SKM-1 (cell line): ENCODE results near the gene CDH4.

Source experiments
- DNase-seq: peaks from one replicate; lab custom pipeline; 2025; ENCODE audit not compliant: unreplicated experiment; lab: John Stamatoyannopoulos, UW

CDH4 gene

DNA sequence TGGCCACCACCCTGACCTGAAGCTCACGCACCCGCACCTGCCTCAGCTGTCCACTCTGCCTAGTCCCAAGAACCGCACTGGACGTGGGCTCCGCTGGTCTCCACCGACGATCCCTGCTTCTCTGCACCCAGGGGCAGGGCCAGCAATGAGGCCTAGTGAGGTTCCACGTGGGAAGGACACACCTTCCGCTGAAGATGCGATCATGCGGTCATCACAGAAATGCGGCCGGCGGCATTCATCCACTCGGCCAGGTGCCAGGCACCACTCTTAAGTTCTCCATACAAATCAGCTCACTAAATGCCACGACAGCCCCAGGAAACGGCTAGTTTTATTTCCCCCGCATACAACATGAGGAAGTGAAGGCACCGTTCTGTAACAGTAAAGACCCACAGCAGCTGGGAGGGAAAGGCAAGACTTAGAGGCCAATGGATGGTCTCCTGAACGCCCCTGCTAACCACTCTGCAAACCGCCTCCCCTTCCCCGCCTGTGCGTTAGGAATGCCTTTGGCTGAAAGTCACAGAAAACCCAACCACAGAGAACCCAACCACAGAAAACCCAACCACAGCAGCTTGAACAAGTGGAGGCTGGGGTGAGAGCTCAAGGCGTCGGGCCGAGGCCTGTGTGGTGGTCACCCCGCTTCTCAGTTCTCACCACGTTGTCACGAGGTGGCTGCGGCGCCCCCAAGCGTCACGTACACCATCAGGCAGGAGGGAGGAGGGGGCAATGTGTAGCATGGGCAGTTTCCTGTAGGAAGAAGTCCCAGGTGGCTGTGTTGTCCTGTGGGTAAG is 609.2 kb downstream of the CDH4 start:
- no peak for DNase-seq

DNA sequence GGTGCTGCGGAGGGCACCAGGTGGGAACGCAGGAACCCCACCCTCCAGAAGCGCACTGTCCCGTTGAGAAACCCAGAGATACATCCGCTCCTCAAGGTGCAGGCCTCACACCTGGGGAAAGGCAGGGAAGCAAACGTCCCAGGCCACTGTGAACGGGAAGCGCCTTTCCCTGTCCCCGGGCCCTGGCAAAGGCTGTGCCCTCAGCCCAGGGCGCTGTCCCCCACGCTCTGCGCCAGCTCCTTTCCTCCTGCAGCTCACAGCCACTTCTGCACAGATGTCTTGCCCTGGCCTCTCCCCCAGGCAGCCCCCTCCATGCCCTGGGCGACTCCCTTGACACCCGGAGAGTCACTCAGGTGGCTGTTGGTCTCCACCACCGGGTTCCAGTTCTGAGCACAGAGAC is 609.8 kb downstream of the CDH4 start:
- no peak for DNase-seq

DNA sequence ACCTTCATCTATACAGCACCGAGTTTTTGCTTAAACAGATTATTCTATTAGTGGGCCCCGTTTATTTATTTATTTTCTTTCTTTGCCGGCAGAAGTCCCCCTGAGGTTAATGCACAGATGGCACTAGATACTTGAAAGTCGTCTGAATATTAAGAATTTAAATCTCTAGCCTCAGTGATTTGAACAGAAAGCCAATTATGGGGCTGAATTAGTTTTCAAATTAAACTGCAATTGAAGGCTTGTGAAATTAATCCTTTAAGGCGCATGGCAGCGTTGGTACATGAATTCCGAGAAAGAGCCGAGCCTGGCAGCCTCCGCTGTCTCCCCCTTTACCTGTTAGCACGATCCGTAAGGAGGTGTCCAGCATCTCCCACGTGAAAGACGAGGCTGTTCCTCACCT is 610.8 kb downstream of the CDH4 start:
- no peak for DNase-seq

DNA sequence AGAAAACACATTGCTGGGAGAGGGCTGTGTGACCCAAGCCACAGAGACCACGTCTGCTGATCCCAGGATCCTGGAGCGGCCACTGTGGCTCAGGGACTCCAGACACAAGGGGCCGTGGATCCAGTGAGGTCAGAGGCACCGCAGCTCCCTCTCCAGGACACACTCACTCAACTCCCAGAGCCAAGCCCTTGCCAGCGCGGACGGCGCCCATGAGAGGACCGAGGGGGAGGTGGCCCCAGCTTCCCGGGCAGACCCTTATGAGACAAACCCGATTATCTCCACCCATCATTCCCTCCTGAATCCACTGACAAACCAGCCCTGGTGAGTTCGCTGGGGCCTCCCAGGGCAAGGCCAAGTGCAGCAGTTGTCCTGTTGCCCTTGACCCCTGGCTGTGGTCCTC is 612.4 kb downstream of the CDH4 start:
- DNase-seq, result no peak

DNA sequence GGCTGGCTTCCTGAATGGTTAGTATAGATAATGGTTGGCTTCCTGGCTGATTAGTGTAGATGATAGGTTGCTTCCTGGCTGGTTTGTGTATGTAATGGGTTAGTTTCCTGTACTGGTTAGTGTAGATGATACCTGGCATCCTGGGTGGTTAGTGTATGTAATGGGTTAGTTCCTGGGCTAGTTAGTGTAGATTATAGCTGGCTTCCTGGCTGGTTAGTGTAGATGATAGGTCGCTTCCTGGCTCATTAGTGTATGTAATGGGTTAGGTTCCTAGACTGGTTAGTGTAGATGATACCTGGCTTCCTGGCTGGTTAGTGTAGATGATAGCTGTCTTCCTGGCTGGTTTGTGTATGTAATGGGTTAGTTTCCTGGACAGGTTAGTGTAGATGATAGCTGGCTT is 613.3 kb downstream of the CDH4 start:
- no peak for DNase-seq

DNA sequence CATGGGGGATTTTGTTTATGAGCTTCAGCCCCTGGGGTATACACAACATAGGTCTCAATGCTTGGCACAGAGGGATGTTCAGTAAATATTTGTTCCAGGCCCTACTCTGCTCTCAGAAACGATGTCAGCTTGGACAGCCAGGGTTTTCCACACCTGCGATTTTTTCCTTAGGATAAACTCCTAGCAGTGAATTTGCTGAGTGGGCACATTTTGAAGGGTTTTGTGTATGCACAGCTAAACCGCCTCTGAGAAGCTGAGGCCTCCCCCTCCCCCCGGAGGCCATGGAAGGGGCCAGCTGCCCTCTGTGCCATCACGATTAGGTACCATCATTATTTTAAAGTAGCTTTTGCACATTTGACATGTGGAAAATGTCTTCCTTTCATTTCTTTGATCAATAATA is 614.1 kb downstream of the CDH4 start:
- DNase-seq, result no peak

DNA sequence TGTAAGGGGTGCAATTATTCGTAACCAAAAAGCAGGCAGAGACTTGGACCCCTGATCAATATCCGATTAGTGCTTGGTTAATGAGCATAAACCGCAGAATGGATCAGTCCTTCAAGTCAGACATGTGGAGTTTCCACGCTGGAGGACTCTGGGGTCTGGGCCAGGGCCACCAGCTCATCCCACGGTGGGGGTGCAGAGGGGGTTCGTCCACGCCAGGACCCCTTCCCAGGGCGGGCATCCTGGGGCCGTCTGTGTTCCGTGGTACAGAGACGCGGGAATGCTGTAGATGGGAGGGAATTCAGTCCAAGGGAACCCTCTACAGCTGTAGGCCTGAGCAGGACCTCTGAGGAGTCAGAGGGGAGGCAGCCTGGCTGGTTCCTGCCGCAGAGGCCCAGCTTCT is 615.9 kb downstream of the CDH4 start:
- no peak for DNase-seq

DNA sequence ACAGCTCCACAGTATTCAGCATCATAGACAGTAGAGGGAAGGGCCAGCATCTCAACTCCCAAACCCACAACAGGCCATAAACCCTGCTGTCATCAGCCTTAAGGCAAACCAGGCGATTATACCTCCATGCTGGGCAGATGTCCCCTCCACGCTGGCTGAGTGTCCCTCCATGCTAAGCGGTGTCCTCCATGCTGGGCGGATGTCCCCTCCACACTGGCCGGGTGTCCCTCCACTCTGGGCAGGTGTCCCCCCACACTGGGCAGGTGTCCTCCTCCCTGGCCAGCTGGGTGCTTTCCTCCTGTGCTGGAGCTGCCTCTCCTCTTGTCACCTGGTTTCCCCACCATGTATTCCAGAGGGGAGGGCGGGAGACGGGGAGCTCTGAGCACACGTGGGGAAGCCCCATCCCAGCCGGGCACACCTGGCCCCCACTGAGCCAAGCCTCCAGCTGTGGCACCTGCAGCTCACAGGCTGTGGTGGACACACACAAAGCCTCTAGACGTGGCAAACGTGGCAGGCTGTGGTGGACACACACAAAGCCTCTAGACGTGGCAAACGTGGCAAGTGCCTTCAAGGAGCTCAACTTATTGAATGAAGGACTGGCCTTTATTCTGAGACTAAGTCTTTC is 616.5 kb downstream of the CDH4 start:
- no peak for DNase-seq

DNA sequence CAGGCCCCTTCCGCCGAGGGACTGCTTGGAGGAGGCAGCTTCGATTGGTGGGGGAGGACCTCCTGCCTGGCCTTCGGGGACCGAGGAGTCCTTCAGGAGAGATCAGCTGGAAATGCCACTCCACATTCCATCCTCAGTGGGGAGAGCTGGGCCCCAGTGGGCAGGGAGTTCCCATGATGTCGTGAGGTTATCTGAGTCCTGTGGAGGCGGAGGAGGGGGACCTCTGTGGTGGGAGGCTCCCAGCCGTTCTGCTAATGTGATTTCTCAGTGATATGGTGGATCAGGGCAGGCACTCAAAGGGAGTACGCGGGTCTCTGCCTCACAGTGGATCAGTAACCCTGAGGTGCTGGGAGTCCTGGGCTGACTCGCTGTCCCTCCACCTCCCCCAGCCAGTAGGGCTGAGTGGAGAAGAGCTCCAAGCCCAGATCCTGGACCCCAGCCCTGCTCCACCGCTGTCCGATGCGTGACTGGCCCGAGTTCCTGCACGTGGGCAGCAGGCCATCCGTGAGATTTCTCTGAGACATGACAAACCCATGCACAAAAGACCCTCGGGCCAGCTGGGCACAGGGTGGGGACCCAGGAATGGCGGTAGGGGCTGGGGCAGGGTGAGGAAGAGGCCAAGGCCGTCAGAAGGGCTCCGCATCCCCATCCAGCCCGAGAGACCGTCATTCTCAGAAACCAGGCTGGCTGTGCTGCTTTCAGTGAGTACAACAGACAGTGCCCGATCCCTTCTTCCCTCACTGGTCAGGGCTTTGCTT is 617.9 kb downstream of the CDH4 start:
- DNase-seq, result no peak

DNA sequence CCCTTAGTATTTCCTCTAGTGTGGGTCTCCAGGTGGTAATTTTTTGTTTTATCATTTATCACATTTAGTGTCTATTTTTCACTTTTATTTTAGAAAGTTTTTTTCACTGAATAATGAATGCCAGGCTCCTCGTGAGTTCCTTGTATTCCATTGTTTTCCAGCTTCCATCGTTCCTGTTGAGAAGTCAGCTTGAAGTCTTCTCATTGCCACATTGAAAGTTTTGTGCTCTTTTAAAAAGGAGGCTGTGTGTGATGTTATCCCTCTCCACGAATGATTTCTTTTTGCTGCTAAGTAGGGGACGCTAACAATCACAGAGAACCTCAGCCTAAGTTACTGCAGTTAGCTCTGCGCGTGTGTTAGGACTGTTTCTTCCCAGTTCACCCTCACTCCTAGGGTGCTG is 619.1 kb downstream of the CDH4 start:
- DNase-seq, result no peak

DNA sequence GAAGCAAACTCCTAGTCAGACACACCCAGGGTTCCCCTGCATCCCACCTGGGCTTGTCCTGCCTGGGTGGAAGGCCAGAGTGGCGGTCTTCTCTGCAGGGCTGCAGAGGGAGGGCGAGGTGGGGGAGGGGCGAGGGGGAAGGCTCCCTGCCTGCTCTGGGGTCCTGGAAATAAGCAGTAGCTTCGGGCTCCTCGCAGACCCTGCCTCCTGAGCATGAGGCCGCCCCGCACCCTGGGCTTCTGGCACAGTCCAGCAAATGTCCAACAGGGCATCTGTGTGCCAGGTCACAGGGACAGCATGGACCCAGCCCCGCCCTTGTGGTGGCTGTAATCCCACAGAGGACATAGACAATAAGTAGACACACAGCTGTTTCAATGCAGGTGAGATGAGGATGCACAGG is 619.9 kb downstream of the CDH4 start:
- DNase-seq, result no peak

DNA sequence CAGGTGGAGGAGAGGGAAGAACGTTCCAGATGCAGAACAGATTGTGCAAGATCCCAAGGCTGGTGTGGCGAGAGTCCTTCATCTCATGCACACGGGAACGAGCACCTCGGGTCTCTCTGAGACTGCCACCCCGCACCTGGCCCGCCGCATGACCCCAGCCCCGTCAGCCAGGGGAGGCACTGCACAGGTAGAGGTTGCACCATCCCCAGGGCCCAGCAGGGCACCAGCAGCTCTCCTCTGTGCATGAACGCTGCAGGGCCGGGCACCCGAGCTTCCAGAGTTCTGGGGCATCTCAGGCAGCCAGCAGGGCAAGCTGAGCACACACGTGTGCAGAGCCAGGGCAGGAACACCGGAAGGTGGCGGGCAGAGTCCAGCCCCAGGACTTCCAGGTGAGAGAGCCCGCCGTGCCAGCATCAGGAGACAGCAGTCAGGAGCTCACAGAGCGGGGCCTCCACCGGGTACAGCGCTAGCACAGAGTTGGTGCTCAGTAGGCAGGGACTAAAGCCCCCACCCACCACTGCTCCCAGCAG is 620.4 kb downstream of the CDH4 start:
- DNase-seq, result no peak

DNA sequence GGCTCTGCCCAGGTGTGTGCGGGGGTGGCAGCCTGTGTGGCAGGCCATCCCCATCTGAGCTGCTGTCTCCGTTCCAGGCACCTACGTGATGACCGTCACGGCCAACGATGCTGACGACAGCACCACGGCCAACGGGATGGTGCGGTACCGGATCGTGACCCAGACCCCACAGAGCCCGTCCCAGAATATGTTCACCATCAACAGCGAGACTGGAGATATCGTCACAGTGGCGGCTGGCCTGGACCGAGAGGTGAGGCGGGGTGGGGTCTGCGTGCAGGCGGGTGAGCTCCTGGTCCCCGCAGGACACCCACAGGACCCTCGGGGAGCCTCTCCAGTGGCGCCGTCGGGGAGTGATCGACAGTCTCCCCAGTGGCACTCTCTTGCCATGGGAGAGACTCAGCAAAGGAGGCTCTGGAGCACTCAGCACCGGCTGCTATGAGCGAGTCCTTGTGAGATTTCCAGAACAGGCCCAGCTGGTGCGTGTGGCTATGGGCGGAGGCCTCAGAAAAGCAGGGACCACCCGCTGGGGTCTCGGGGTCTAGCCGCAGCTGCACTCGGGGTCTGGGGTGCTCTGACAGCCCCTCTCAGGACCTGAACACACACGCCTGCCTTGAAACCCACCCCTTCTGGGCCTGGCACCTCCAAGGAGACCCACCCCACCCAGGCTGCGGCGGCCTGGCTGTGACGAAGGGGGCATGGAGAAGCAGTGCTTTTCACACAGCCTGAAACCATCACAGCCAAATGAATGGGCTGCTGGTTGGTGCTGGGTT is 621.8 kb downstream of the CDH4 start:
- no peak for DNase-seq

DNA sequence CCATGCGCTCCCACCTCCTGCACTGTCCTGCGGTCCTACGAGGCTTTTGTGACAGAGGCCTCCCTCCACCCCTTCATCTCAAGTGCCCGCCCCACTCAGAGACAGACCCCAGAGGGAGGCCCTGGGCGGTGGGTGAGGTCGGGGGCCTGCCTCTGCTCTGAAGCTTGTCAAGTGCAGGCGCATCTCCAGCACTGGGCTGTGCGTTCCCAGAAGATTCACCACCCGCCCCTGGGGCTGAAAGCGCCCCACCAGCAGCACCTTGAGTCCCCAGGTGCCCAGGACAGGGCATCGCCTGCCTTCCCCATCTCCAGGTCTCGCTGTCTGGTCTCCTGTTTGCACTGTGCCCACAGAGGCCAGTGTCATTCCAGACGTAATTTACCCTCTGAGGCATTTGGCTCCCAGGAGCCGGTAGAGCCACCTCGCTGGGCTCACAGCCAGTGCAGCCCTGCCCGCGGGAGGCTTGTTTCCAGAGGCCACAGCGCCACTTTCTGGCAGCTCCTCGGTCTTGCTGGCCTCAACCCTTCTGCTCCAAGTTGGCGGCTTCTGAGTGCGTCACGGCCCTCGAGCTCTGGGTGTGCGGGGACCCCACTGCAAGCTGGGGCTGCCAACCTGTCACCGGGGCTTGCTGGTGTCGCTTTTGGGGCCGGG is 622.5 kb downstream of the CDH4 start:
- no peak for DNase-seq

DNA sequence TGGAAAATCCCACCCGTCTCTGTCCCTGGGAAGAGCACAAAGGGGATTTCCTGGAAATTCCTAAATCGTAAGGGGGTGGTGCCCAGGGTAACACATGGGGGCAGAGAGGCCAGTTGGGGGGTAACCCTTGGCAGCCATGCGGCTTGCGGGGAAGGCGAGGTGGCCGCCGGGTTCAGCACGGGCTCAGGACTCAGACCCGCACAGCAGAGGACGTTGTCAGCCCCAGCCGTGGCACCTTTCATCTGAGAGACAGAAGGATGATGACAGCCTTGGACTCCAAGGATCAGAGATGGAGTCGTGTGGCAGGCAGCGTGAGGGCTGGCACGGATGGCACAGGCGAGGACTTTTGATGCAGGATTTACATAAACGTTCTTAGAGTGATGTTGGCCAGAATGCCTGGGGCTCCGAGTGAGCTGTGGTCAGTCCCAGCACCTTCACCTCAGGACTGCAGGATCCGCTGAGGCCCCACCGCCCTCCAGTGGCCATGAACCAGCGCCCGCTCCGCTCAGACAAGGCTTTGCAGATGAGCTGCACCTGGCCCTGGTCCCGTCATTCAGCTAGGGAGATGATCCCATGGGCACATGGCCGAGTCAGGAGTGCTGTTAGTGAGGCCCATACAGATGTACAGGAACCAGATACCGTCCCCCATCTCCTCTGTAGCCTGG is 623.3 kb downstream of the CDH4 start:
- DNase-seq, result no peak

DNA sequence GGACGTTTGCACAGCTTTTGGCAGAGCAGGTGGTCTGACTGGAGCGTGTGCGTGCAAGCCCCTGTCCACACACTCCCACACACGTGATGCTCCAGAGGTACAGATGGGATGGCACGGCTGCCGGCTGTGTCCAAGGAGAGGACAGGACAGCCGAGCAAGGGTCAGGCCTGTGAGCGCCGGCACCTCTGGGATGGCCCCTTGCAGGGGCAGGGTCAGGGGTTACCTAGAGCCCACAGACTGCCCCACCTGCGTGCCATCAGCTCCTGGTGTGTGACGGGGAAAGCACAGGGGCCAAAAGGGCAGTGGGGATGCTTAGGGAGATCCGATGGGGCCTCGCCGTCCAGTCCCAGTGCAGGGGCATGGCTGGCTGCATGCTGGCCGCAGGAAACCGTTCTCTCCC is 623.9 kb downstream of the CDH4 start:
- no peak for DNase-seq

DNA sequence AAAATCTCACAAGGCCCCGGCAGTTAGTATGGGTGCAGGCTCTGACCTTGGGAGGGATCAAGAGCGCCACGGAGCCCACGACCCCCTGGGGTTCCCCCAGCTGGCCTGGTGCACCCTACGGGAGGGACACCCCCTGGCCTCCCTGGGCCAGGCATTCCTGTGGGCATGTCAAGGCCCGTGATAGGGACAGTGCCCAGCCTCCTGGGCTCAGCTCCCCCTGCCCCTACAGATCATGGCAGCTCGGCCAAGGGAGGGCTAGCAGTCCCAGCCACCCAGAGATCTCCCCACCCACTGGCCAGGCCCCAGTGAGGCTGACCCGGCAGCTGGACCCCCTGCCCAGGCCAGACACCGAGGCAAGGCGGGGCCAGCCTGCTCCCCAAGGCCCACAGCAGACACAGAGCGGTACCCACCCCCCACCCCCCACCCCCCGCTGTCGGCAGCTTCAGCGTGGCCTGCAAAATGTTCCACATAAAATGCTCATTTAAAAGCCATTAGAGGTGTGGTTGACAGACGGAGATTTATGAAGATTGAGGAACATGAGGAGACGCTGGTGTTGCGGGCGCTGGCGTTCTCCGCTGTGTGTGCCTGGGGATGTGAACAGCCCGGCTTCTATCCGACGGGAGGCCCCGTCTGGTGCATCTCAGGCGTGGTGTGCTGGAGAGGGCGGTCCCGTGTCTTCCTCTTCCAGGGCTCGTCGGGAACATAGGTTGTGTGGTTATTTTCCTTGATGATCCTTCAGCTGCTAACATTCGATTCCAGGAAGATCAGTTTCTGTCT is 625.1 kb downstream of the CDH4 start:
- no peak for DNase-seq

DNA sequence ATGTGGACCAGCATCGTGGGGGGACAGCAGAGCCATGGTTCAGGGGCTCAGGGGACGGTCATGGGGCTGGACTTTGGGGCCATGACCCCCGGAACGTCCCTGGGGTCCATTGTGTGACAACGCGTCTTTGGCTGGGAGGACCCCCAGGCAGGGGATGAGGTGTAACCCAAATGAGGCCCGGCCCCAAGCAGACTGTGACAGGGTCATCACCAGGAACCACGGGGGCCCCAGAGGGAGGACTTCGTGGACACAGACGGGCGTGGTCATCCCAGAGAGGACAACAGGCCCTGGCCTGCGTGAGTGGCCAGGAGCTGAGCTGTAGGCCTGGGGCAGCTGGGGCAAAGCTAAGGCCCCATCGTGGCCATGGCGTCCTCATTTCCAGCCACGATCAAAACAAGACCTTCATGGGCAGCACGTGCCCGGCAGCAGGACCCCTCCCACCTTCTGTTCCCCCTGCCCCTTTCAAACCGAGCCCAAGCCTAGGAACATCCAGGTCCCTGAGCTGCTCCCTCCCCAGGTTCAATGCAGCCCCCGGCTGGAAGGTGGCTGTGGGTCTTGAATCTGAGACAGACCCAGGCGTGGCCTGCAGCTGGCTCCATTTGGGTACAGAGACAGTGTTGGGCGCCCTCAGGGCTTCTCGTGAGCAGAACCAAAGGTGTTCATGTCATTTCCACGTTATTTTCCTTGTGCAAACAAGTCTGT is 625.9 kb downstream of the CDH4 start:
- DNase-seq, result no peak
